Testis (tissue), 2 donors: ENCODE measurements around the gene MAML3.

Source experiments
- CTCF ChIP-seq, 3 experiments: fragments of 450-650 bp in 2 of 3; fragments of 200-600 bp in 1 of 3; sonication (generic) in 1 of 3; IDR thresholded peaks; one replicate each; pipeline ENCODE4 v1.5.1; 2016 to 2019; ENCODE audit warnings: antibody characterized with exemption in 3 of 3, mild to moderate bottlenecking in 2 of 3, moderate library complexity in 1 of 3
- POLR2A ChIP-seq: fragments of 450-650 bp; IDR thresholded peaks from one replicate; pipeline ENCODE4 v1.6.1; 2017; ENCODE audit warnings: antibody characterized with exemption, mild to moderate bottlenecking, moderate library complexity

- no peak for TF ChIP-seq CTCF (IDR thresholded peaks at IDR 0.05)
- no peak for TF ChIP-seq POLR2A
These were observed 616 bp downstream of the MAML3 start for GRCh38 chr4:140153419-140153717.
